BJ (cell line): Measurements from ENCODE around the gene ETV7. TPM values are rescaled to one million over a fixed set of nuclear protein-coding genes. Genes with fewer than 3 reads are reported as not detected.
"Not testable (repeated sequence)": the region's sequence is repeated elsewhere in the genome, so short reads cannot be mapped to it uniquely, and the experiment has no call there.

Experiments
- CTCF ChIA-PET: fragments of 350-600 bp; formaldehyde crosslinking; extraction: SDS; loops from one replicate; lab custom pipeline; 2021; ENCODE audit warnings: antibody characterized with exemption, inconsistent platforms; lab: Yijun Ruan, JAX
- POLR2A ChIA-PET: fragments of 300-600 bp; sonication (Branson Sonifier 250); formaldehyde crosslinking; extraction: SDS; loops from one replicate; lab custom pipeline; 2021; ENCODE audit warnings: antibody characterized with exemption; lab: Charles Lee
- DNase-seq: peaks from one replicate; pipeline ENCODE4 v3.0.0-alpha.2; 2011; ENCODE audit warnings: low read depth
- H3K27me3 ChIP-seq: 2 replicates; pipeline ENCODE4 v1.6.0; 2011; ENCODE audit warnings: low read length; ENCODE audit not compliant: control insufficient read depth, insufficient read depth
- H3K36me3 ChIP-seq: 2 replicates; pipeline ENCODE4 v1.5.1; 2011; ENCODE audit warnings: low read length; ENCODE audit not compliant: control insufficient read depth, insufficient read depth
- H3K4me3 ChIP-seq: 2 replicates; pipeline ENCODE4 v1.5.1; 2011; ENCODE audit warnings: low read depth, mild to moderate bottlenecking, control low read depth, low read length
- CTCF ChIP-seq: IDR thresholded peaks from 2 replicates; pipeline ENCODE4 v1.5.1; 2011; ENCODE audit warnings: low read depth, mild to moderate bottlenecking, control low read depth, inconsistent platforms, low read length, moderate library complexity; ENCODE audit not compliant: insufficient read depth
- polyA plus RNA-seq: library from polyadenylated mRNA; depleted of rRNA; stranded (reverse); fragments of >200 nt; gene quantifications from 2 replicates; pipeline ENCODE4 v1.2.3, GENCODE V29; 2011

Gene ETV7
- polyA plus RNA-seq, 1 experiment: 1.8 TPM

- no peak for TF ChIP-seq CTCF
- Histone ChIP-seq H3K4me3 (no peak overlapping the region), H3K36me3 (no peaks in the 10 kb centered on the region), H3K27me3 (no peaks in the 10 kb centered on the region)
- ChIA-PET CTCF (interaction anchor here (1.2 kb wide), 1 partner anchor 340 kb away, joined by 3 read pairs; no protein-coding TSS in a partner anchor), POLR2A (interaction anchor here (0.7 kb wide), 1 partner anchor 260 kb away, joined by 3 read pairs; no protein-coding TSS in a partner anchor)
- no peak for DNase-seq
Observed at GRCh38 chr6:36419310-36419709, 31.8 kb upstream of the ETV7 start.

- Histone ChIP-seq H3K27me3 (no peaks in the 10 kb centered on the region), H3K36me3 (no peaks in the 10 kb centered on the region), H3K4me3 (no peak overlapping the region)
- ChIA-PET POLR2A (interaction anchor here (0.7 kb wide), 1 partner anchor 261 kb away, joined by 3 read pairs; no protein-coding TSS in a partner anchor), CTCF (interaction anchor here (0.6 to 1.3 kb wide), 2 partner anchors 16 to 305 kb away, joined by 3 read pairs; no protein-coding TSS in a partner anchor)
- TF ChIP-seq CTCF: no peak
- no peak for DNase-seq
Observed at GRCh38 chr6:36418558-36418957, 31.1 kb upstream of the ETV7 start.

- POLR2A ChIA-PET: no interaction called here
- TF ChIP-seq CTCF: no peak
- DNase-seq: no peak
- CTCF ChIA-PET: interaction anchor here (1.6 kb wide), 1 partner anchor 74 kb away, joined by 3 read pairs; no protein-coding TSS in a partner anchor
- Histone ChIP-seq H3K4me3 (no peak overlapping the region), H3K36me3 (no peaks in the 10 kb centered on the region), H3K27me3 (no peaks in the 10 kb centered on the region)
Observed at GRCh38 chr6:36414481-36414880, 27.0 kb upstream of the ETV7 start.

- Histone ChIP-seq H3K36me3 (no peaks in the 10 kb centered on the region), H3K4me3 (no peak overlapping the region), H3K27me3 (no peaks in the 10 kb centered on the region)
- TF ChIP-seq CTCF: no peak
- CTCF ChIA-PET: interaction anchor here (0.7 to 1.6 kb wide), 2 partner anchors 9 to 73 kb away, joined by 3 read pairs; no protein-coding TSS in a partner anchor
- DNase-seq: no peak
- POLR2A ChIA-PET: no interaction called here
Observed at GRCh38 chr6:36413489-36414480, 26.3 kb upstream of the ETV7 start.

GRCh38 chr6:36409718-36410117 lies 22.2 kb upstream of the ETV7 start:
- POLR2A ChIA-PET, H3K36me3 ChIP-seq, H3K4me3 ChIP-seq, H3K27me3 ChIP-seq, CTCF ChIA-PET, DNase-seq: not testable (repeated sequence)
